ENCODE results near the gene CRYGC. TPM values are rescaled to one million over a fixed set of nuclear protein-coding genes. Genes with fewer than 3 reads are reported as not detected.
A peak's percentile ranks its signal among the peaks of the same experiment; 100 is the strongest.

The CRYGC gene
- total and polyA plus RNA-seq, 2 of the 13 experiments (the other 11 are each of a cell fraction or from before 2014, with no cell fraction given): 0.20 to 0.27 TPM

GRCh38 chr2:208135794-208136715 is 6.4 kb upstream of the CRYGC start (continued):
- TF ChIP-seq HDAC6 (IDR thresholded peaks at IDR 0.05; ENCODE audit: low read depth, low read length) (no peak), ZNF124 (CRISPR knock-in tag; IDR thresholded peaks at IDR 0.05) (no peak), CSRNP1 (CRISPR knock-in tag; IDR thresholded peaks at IDR 0.05) (0 out of 2 replicates have a peak, but pooled peaks have one; percentile 40), SPEN (CRISPR knock-in tag; IDR thresholded peaks at IDR 0.05; ENCODE audit: low read depth) (no peak), CERS6 (CRISPR knock-in tag; IDR thresholded peaks at IDR 0.05) (no peak), HDAC1 (CRISPR knock-in tag; IDR thresholded peaks at IDR 0.05) (peak; percentile 52; the same call in 1 of the 2 replicates), ASH2L (IDR thresholded peaks at IDR 0.05; ENCODE audit: insufficient read length, low read depth, low read length) (peak; percentile 59), ZUFSP (CRISPR knock-in tag; IDR thresholded peaks at IDR 0.05; ENCODE audit: borderline replicate concordance) (no peak), SETDB1 (CRISPR knock-in tag; IDR thresholded peaks at IDR 0.05; ENCODE audit: borderline replicate concordance) (no peak), NAIF1 (CRISPR knock-in tag; IDR thresholded peaks at IDR 0.05; ENCODE audit: borderline replicate concordance) (peak; percentile 31; the same call in 1 of the 2 replicates), MIER3 (CRISPR knock-in tag; IDR thresholded peaks at IDR 0.05; ENCODE audit: borderline replicate concordance) (no peak), ZNF644 (CRISPR knock-in tag; IDR thresholded peaks at IDR 0.05; ENCODE audit: low read depth) (peak; percentile 98), ZNF263 (CRISPR knock-in tag; IDR thresholded peaks at IDR 0.05) (no peak), KDM3A (CRISPR knock-in tag; IDR thresholded peaks at IDR 0.05; ENCODE audit: low read depth) (no peak), GATAD1 (CRISPR knock-in tag; IDR thresholded peaks at IDR 0.05) (peak; percentile 24; the same call in 1 of the 2 replicates), RFX3 (CRISPR knock-in tag; IDR thresholded peaks at IDR 0.05) (no peak), ZNF335 (CRISPR knock-in tag; IDR thresholded peaks at IDR 0.05) (peak; percentile 68; the same call in 1 of the 2 replicates), ZNF431 (CRISPR knock-in tag; IDR thresholded peaks at IDR 0.05; ENCODE audit: borderline replicate concordance, low read depth) (no peak), ZNF12 (CRISPR knock-in tag; IDR thresholded peaks at IDR 0.05) (0 out of 2 replicates have a peak, but pooled peaks have one; percentile 11), SNAPC2 (CRISPR knock-in tag; IDR thresholded peaks at IDR 0.05) (0 out of 2 replicates have a peak, but pooled peaks have one; percentile 43), ZBTB42 (CRISPR knock-in tag; IDR thresholded peaks at IDR 0.05) (no peak), KMT2B (CRISPR knock-in tag; IDR thresholded peaks at IDR 0.05) (peak; percentile 59; the same call in 1 of the 2 replicates)
- TF ChIP-seq, protein P1, sequence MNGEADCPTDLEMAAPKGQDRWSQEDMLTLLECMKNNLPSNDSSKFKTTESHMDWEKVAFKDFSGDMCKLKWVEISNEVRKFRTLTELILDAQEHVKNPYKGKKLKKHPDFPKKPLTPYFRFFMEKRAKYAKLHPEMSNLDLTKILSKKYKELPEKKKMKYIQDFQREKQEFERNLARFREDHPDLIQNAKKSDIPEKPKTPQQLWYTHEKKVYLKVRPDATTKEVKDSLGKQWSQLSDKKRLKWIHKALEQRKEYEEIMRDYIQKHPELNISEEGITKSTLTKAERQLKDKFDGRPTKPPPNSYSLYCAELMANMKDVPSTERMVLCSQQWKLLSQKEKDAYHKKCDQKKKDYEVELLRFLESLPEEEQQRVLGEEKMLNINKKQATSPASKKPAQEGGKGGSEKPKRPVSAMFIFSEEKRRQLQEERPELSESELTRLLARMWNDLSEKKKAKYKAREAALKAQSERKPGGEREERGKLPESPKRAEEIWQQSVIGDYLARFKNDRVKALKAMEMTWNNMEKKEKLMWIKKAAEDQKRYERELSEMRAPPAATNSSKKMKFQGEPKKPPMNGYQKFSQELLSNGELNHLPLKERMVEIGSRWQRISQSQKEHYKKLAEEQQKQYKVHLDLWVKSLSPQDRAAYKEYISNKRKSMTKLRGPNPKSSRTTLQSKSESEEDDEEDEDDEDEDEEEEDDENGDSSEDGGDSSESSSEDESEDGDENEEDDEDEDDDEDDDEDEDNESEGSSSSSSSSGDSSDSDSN (CRISPR knock-in tag; IDR thresholded peaks at IDR 0.05): no peak

All from HepG2 (cell line).